ENCODE results near the gene CAPN3.

- TF ChIP-seq CTCF (optimal IDR thresholded peaks at IDR 0.05 in 1 of 3, IDR thresholded peaks at IDR 0.05 in 1 of 3, conservative IDR thresholded peaks at IDR 0.05 in 1 of 3; ENCODE audit: extremely low read depth in 1 of 3, insufficient read depth in 2 of 3, low read length in 3 of 3), result no peak
- no peak for TF ChIP-seq EZH2 (IDR thresholded peaks at IDR 0.05; ENCODE audit: low read length)
Observed at GRCh38 chr15:42348083-42348482, 11.2 kb upstream of the CAPN3 start.
